Panc1 (cell line): ENCODE data around the gene PATJ.

ENCODE experiments used
- TCF7L2 ChIP-seq: IDR thresholded peaks from 2 replicates; pipeline ENCODE4 v1.6.1; 2011; ENCODE audit warnings: mild to moderate bottlenecking, low read depth, low read length, inconsistent platforms
- TF ChIP-seq, protein P1 (sequence below): fragments of 450-650 bp; IDR thresholded peaks from 2 replicates; pipeline ENCODE4 v1.5.1; 2017; ENCODE audit warnings: mild to moderate bottlenecking
- TF ChIP-seq, protein P2 (sequence below), 2 experiments: IDR thresholded peaks; 2 replicates each; pipeline ENCODE4 v1.6.1; 2011 to 2012; ENCODE audit warnings: low read depth in 2 of 2, control low read depth in 1 of 2, low read length in 1 of 2, mild to moderate bottlenecking in 1 of 2, moderate library complexity in 1 of 2; ENCODE audit not compliant: insufficient read depth in 1 of 2

DNA sequence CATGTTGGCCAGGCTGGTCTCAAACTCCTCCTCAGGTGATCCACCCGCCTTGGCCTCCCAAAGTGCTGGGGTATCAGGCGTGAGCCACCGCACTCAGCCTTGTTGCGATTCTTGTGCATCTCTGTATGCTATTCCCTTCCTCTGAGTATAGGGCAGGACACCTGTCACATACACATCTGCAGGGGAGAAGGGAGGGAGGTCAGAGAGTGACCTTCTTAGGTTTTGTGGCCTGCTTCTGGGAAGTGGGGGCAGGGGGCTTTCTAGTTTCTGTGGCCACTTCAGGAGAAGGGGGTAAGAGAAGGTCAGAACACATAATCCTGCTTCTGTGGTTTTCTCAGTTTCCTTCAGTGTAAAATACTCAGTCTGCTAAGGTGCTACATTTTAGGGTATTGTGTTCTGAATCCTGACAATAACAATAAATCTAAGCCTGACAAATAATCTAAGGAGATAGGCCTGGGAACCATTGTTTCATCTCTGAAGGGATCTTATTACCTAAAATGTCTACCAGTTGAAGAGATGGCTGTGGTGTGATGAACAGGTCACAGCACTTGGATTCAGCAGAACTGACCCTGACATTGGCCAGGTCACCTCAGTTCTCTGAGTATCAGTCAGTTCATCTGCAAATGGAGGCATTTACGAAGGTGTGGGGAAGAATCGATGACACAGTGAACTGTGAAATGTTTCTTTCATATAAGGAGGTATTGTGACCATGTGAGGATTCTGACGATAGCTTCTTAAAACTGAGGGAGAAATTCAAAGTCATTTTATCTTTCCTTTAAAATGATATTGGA, 239.8 kb downstream of the PATJ start:
- TF ChIP-seq, protein P1, sequence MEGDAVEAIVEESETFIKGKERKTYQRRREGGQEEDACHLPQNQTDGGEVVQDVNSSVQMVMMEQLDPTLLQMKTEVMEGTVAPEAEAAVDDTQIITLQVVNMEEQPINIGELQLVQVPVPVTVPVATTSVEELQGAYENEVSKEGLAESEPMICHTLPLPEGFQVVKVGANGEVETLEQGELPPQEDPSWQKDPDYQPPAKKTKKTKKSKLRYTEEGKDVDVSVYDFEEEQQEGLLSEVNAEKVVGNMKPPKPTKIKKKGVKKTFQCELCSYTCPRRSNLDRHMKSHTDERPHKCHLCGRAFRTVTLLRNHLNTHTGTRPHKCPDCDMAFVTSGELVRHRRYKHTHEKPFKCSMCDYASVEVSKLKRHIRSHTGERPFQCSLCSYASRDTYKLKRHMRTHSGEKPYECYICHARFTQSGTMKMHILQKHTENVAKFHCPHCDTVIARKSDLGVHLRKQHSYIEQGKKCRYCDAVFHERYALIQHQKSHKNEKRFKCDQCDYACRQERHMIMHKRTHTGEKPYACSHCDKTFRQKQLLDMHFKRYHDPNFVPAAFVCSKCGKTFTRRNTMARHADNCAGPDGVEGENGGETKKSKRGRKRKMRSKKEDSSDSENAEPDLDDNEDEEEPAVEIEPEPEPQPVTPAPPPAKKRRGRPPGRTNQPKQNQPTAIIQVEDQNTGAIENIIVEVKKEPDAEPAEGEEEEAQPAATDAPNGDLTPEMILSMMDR: no peak
- no peak for TF ChIP-seq TCF7L2
- TF ChIP-seq, protein P2, sequence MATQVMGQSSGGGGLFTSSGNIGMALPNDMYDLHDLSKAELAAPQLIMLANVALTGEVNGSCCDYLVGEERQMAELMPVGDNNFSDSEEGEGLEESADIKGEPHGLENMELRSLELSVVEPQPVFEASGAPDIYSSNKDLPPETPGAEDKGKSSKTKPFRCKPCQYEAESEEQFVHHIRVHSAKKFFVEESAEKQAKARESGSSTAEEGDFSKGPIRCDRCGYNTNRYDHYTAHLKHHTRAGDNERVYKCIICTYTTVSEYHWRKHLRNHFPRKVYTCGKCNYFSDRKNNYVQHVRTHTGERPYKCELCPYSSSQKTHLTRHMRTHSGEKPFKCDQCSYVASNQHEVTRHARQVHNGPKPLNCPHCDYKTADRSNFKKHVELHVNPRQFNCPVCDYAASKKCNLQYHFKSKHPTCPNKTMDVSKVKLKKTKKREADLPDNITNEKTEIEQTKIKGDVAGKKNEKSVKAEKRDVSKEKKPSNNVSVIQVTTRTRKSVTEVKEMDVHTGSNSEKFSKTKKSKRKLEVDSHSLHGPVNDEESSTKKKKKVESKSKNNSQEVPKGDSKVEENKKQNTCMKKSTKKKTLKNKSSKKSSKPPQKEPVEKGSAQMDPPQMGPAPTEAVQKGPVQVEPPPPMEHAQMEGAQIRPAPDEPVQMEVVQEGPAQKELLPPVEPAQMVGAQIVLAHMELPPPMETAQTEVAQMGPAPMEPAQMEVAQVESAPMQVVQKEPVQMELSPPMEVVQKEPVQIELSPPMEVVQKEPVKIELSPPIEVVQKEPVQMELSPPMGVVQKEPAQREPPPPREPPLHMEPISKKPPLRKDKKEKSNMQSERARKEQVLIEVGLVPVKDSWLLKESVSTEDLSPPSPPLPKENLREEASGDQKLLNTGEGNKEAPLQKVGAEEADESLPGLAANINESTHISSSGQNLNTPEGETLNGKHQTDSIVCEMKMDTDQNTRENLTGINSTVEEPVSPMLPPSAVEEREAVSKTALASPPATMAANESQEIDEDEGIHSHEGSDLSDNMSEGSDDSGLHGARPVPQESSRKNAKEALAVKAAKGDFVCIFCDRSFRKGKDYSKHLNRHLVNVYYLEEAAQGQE (IDR thresholded peaks at IDR 0.05; ENCODE audit: insufficient read depth in 1 of 2, low read depth in 2 of 2, low read length in 1 of 2): no peak
